Measurements from ENCODE around the gene PCSK6.

DNA sequence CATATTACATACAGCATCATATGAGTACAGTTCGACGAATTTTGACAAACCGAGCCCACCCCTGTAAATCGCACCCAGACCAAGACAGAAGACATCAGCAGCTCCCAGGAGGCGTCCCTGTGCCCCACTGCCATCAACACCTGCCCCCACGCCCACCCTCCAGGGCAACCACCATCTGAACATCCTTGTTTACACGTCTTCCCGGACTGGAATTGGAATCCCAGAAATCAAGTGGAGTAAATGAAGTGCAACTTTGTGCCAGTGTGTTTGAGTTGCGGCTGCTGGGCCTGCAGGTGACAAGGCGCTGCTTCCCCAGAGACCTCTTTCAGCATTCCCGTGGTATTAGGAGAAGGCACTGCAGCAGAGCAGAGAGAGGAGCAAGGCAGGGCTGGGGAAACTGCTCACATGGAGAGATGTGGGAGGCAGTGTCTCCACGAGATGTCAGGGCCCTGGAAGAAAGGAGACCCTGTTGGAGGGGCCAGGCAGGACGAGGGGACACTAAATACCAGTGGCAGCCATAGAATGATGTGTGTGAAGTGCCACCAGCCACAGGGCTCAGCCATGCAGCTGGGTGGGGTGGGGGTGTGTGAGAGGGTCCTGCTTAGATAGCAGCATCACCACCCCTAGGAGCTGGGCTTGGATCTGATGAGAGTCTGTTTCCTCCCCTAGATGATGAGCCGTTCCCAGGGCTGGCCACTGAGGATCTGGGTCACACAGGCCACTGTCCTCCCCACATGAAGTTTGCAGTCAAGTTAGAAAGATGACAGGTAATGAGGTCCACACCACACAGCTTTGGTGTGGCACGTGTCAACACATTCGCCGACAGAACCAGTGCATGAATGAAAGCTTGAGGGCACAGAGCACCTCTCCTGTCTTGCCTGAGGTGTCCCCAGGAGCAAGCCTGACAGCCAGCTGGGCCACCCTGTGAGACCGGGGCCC lies 33.4 kb upstream of the PCSK6 start:
- TF ChIP-seq, protein P1, sequence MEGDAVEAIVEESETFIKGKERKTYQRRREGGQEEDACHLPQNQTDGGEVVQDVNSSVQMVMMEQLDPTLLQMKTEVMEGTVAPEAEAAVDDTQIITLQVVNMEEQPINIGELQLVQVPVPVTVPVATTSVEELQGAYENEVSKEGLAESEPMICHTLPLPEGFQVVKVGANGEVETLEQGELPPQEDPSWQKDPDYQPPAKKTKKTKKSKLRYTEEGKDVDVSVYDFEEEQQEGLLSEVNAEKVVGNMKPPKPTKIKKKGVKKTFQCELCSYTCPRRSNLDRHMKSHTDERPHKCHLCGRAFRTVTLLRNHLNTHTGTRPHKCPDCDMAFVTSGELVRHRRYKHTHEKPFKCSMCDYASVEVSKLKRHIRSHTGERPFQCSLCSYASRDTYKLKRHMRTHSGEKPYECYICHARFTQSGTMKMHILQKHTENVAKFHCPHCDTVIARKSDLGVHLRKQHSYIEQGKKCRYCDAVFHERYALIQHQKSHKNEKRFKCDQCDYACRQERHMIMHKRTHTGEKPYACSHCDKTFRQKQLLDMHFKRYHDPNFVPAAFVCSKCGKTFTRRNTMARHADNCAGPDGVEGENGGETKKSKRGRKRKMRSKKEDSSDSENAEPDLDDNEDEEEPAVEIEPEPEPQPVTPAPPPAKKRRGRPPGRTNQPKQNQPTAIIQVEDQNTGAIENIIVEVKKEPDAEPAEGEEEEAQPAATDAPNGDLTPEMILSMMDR (IDR thresholded peaks at IDR 0.05; ENCODE audit: low read length), result no peak
- TF ChIP-seq EZH2phosphoT487 (IDR thresholded peaks at IDR 0.05; ENCODE audit: low read length) (no peak), EZH2 (optimal IDR thresholded peaks at IDR 0.05; ENCODE audit: low read depth, low read length) (no peak)

Measured in MM.1S (cell line).